Osteoblast (primary cell): Measurements from ENCODE around the gene GUCA2A. TPM values are rescaled to one million over a fixed set of nuclear protein-coding genes. Genes with fewer than 3 reads are reported as not detected.

ENCODE experiments used
- DNase-seq: peaks from one replicate; pipeline ENCODE4 v3.0.0; 2011; ENCODE audit warnings: low spot score, mixed read lengths; ENCODE audit not compliant: insufficient read length; ENCODE audit errors: missing footprints
- H2AFZ ChIP-seq: 2 replicates; pipeline ENCODE4 v1.6.0; 2011; ENCODE audit warnings: mild to moderate bottlenecking, low read length
- H3K27ac ChIP-seq: 2 replicates; pipeline ENCODE4 v1.5.1; 2011; ENCODE audit warnings: mild to moderate bottlenecking, low read depth, low read length, moderate library complexity
- H3K27me3 ChIP-seq: 2 replicates; pipeline ENCODE4 v1.6.0; 2012; ENCODE audit warnings: mild to moderate bottlenecking, control low read depth, inconsistent platforms, low read length, moderate library complexity; ENCODE audit not compliant: insufficient read depth
- H3K36me3 ChIP-seq: 2 replicates; pipeline ENCODE4 v1.5.1; 2011; ENCODE audit warnings: mild to moderate bottlenecking, low read length, control low read depth, moderate library complexity; ENCODE audit not compliant: insufficient read depth
- H3K4me1 ChIP-seq: 2 replicates; pipeline ENCODE4 v1.5.1; 2011; ENCODE audit warnings: mild to moderate bottlenecking, low read length, control low read depth, moderate library complexity; ENCODE audit not compliant: insufficient read depth
- H3K4me2 ChIP-seq: 2 replicates; pipeline ENCODE4 v1.6.0; 2011; ENCODE audit warnings: mild to moderate bottlenecking, low read length; ENCODE audit not compliant: insufficient read depth
- H3K4me3 ChIP-seq: fragments of 200-600 bp; sonication (generic); 3 replicates; pipeline ENCODE4 v1.5.1; 2012; ENCODE audit warnings: mild to moderate bottlenecking, low read length, inconsistent platforms; ENCODE audit not compliant: insufficient read depth
- H3K79me2 ChIP-seq: 2 replicates; pipeline ENCODE4 v1.6.0; 2012; ENCODE audit warnings: mild to moderate bottlenecking, low read length, control low read depth, inconsistent platforms; ENCODE audit not compliant: insufficient read depth
- H3K9me3 ChIP-seq: 2 replicates; pipeline ENCODE4 v1.5.1; 2011; ENCODE audit warnings: low read depth, low read length, control low read depth
- H4K20me1 ChIP-seq: 2 replicates; pipeline ENCODE4 v1.6.0; 2012; ENCODE audit warnings: mild to moderate bottlenecking, low read length, control low read depth; ENCODE audit not compliant: insufficient read depth
- total RNA-seq: library from RNA; depleted of rRNA; stranded (reverse); fragments of >200 nt; gene quantifications from 2 replicates; pipeline ENCODE4 v1.2.3, GENCODE V29; 2012
- TF ChIP-seq, protein P1 (sequence below): IDR thresholded peaks from 2 replicates; pipeline ENCODE4 v1.5.1; 2011; ENCODE audit warnings: mild to moderate bottlenecking, low read depth, low read length, moderate library complexity; ENCODE audit errors: extremely low read depth

GUCA2A gene
- total RNA-seq, 1 donor: not detected

GRCh38 chr1:42189931-42190853, 25.6 kb upstream of the GUCA2A start:
- peaks cover 10% of the 10 kb centered on the region for H3K4me1 ChIP-seq
- H3K4me3 ChIP-seq: no peak overlapping the region
- H3K27me3 ChIP-seq: no peaks in the 10 kb centered on the region
- H3K4me2 ChIP-seq: no peak overlapping the region
- no peak overlapping the region for H2AFZ ChIP-seq
- peaks cover 10% of the 10 kb centered on the region for H3K36me3 ChIP-seq
- H3K79me2 ChIP-seq: no peaks in the 10 kb centered on the region
- no peak for DNase-seq
- H3K9me3 ChIP-seq: no peaks in the 10 kb centered on the region
- no peaks in the 10 kb centered on the region for H4K20me1 ChIP-seq
- no peak overlapping the region for H3K27ac ChIP-seq
- TF ChIP-seq, protein P1, sequence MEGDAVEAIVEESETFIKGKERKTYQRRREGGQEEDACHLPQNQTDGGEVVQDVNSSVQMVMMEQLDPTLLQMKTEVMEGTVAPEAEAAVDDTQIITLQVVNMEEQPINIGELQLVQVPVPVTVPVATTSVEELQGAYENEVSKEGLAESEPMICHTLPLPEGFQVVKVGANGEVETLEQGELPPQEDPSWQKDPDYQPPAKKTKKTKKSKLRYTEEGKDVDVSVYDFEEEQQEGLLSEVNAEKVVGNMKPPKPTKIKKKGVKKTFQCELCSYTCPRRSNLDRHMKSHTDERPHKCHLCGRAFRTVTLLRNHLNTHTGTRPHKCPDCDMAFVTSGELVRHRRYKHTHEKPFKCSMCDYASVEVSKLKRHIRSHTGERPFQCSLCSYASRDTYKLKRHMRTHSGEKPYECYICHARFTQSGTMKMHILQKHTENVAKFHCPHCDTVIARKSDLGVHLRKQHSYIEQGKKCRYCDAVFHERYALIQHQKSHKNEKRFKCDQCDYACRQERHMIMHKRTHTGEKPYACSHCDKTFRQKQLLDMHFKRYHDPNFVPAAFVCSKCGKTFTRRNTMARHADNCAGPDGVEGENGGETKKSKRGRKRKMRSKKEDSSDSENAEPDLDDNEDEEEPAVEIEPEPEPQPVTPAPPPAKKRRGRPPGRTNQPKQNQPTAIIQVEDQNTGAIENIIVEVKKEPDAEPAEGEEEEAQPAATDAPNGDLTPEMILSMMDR: no peak

- Histone ChIP-seq H3K27ac (peak overlapping the region; percentile 7), H3K36me3 (peaks cover 9% of the 10 kb centered on the region), H2AFZ (no peak overlapping the region), H3K79me2 (no peaks in the 10 kb centered on the region), H4K20me1 (no peaks in the 10 kb centered on the region), H3K9me3 (no peaks in the 10 kb centered on the region), H3K4me2 (peak overlapping the region; percentile 29), H3K4me1 (peaks cover 10% of the 10 kb centered on the region), H3K4me3 (no peak overlapping the region), H3K27me3 (no peaks in the 10 kb centered on the region)
- TF ChIP-seq, protein P1: no peak
- peak; percentile 93 for DNase-seq
These were observed 21.6 kb upstream of the GUCA2A start for GRCh38 chr1:42186152-42186551.

DNA sequence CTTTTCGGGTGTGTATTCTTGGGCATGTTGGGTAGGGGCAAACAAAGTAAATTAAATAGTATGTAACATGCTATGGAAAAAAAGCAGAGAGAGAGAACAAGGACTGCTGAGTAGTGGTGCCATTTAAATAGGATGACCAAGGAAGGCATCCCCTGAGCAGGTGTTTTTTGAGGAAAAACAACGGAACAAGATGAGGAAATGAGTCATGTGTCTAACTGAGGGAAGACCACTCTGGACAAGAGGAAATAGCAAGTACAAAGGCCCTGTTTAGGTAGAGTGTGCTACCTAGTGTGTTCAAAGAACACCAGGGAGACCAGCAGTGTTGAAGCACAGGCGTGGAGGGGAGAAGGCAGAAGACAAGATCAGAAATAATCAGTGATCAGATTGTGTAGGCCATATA, 20.1 kb upstream of the GUCA2A start:
- DNase-seq: peak; percentile 5
- Histone ChIP-seq H3K79me2 (no peaks in the 10 kb centered on the region), H3K4me1 (peaks cover 14% of the 10 kb centered on the region), H3K4me3 (no peak overlapping the region), H3K27me3 (no peaks in the 10 kb centered on the region), H3K36me3 (peaks cover 13% of the 10 kb centered on the region), H3K9me3 (no peaks in the 10 kb centered on the region), H3K4me2 (no peak overlapping the region), H3K27ac (no peak overlapping the region), H4K20me1 (peaks cover 6% of the 10 kb centered on the region), H2AFZ (no peak overlapping the region)
- TF ChIP-seq, protein P1: no peak

- no peaks in the 10 kb centered on the region for H3K27me3 ChIP-seq
- H3K4me3 ChIP-seq: no peak overlapping the region
- no peak for DNase-seq
- TF ChIP-seq, protein P1: no peak
- H3K4me1 ChIP-seq: peaks cover 21% of the 10 kb centered on the region
- H3K9me3 ChIP-seq: no peaks in the 10 kb centered on the region
- H3K27ac ChIP-seq: no peak overlapping the region
- peaks cover 10% of the 10 kb centered on the region for H3K36me3 ChIP-seq
- no peak overlapping the region for H2AFZ ChIP-seq
- peaks cover 10% of the 10 kb centered on the region for H4K20me1 ChIP-seq
- H3K4me2 ChIP-seq: no peak overlapping the region
- no peaks in the 10 kb centered on the region for H3K79me2 ChIP-seq
These were observed 19.4 kb upstream of the GUCA2A start for GRCh38 chr1:42183957-42184268.
